CD4-positive, alpha-beta memory T cell (primary cell): ENCODE results near the gene KLHL35. TPM values are rescaled to one million over a fixed set of nuclear protein-coding genes. Genes with fewer than 3 reads are reported as not detected.

Source experiments
- CTCF ChIA-PET: fragments of 350-600 bp; sonication (Branson Sonifier 250); formaldehyde crosslinking; loops from one replicate; lab custom pipeline; 2021; ENCODE audit warnings: inconsistent platforms; ENCODE audit not compliant: partially characterized antibody; lab: Charles Lee
- POLR2A ChIA-PET: fragments of 350-600 bp; sonication (Branson Sonifier 250); formaldehyde crosslinking; loops from one replicate; lab custom pipeline; 2021; ENCODE audit not compliant: partially characterized antibody; lab: Charles Lee
- DNase-seq, 5 donors: peaks; one replicate each; pipeline versions ENCODE4 v3.0.0 to v3.0.0-alpha.2; 2020 to 2022; ENCODE audit warnings: mixed read lengths in 1 of 5
- H3K27ac ChIP-seq: one replicate; pipeline ENCODE4 v1.7.0; 2013; ENCODE audit warnings: low read depth, low read length
- H3K27me3 ChIP-seq: 2 replicates; pipeline ENCODE4 v1.7.0; 2013; ENCODE audit warnings: mild to moderate bottlenecking, low read length, moderate library complexity; ENCODE audit not compliant: insufficient read depth
- H3K36me3 ChIP-seq: 2 replicates; pipeline ENCODE4 v1.7.0; 2013; ENCODE audit warnings: mild to moderate bottlenecking, low read length, moderate library complexity; ENCODE audit not compliant: insufficient read depth
- H3K4me1 ChIP-seq: 2 replicates; pipeline ENCODE4 v1.7.0; 2013; ENCODE audit warnings: mild to moderate bottlenecking, low read length, moderate library complexity; ENCODE audit not compliant: insufficient read depth
- H3K4me3 ChIP-seq, 2 donors: one replicate each; pipeline ENCODE4 v1.7.0; 2013; ENCODE audit warnings: low read length in 2 of 2, mild to moderate bottlenecking in 1 of 2
- H3K9me3 ChIP-seq, 2 donors: one replicate each; pipeline ENCODE4 v1.7.0; 2013; ENCODE audit warnings: low read length in 2 of 2, control low read depth in 1 of 2; ENCODE audit not compliant: control insufficient read depth in 1 of 2
- H3K27ac Mint-ChIP-seq, 7 donors: one replicate each; pipeline ENCODE4 v1.8.0; 2020 to 2021; ENCODE audit warnings: mixed read lengths in 7 of 7, mild to moderate bottlenecking in 6 of 7, inconsistent platforms in 3 of 7, moderate library complexity in 3 of 7
- H3K27me3 Mint-ChIP-seq, 2 donors: one replicate each; pipeline ENCODE4 v1.8.0; 2020 to 2021; ENCODE audit warnings: mixed read lengths in 2 of 2
- H3K36me3 Mint-ChIP-seq, 2 donors: one replicate each; pipeline ENCODE4 v1.8.0; 2020 to 2021; ENCODE audit warnings: mixed read lengths in 2 of 2, inconsistent platforms in 1 of 2, mild to moderate bottlenecking in 1 of 2
- H3K4me1 Mint-ChIP-seq, 4 donors: one replicate each; pipeline ENCODE4 v1.8.0; 2020 to 2021; ENCODE audit warnings: mixed read lengths in 4 of 4, mild to moderate bottlenecking in 1 of 4
- H3K4me3 Mint-ChIP-seq, 8 donors: one replicate each; pipeline ENCODE4 v1.8.0; 2020 to 2021; ENCODE audit warnings: mixed read lengths in 8 of 8, mild to moderate bottlenecking in 7 of 8, moderate library complexity in 6 of 8, inconsistent platforms in 3 of 8
- H3K9me3 Mint-ChIP-seq, 8 donors: one replicate each; pipeline ENCODE4 v1.8.0; 2020 to 2021; ENCODE audit warnings: mixed read lengths in 8 of 8, mild to moderate bottlenecking in 5 of 8, inconsistent platforms in 3 of 8, moderate library complexity in 1 of 8
- intact Hi-C: fragments of 100-400 bp; cut with micrococcal nuclease; formaldehyde crosslinking; loops from one replicate; pipeline ENCODE4 v1.15.1; 2023
- polyA plus RNA-seq, 2 donors: library from polyadenylated mRNA; unstranded; fragments of 300-500 nt; fragmentation: Illumina TruSeq; gene quantifications; one replicate each; pipeline ENCODE4 v1.2.3, GENCODE V29; 2021
- total RNA-seq, 2 experiments: library from RNA; stranded (reverse); gene quantifications; one replicate each; pipeline ENCODE4 v1.2.3, GENCODE V29; 2021

KLHL35 gene
- total and polyA plus RNA-seq, 4 experiments from 2014 or later = 0.93 to 1.5 (median 1.3) TPM

DNA sequence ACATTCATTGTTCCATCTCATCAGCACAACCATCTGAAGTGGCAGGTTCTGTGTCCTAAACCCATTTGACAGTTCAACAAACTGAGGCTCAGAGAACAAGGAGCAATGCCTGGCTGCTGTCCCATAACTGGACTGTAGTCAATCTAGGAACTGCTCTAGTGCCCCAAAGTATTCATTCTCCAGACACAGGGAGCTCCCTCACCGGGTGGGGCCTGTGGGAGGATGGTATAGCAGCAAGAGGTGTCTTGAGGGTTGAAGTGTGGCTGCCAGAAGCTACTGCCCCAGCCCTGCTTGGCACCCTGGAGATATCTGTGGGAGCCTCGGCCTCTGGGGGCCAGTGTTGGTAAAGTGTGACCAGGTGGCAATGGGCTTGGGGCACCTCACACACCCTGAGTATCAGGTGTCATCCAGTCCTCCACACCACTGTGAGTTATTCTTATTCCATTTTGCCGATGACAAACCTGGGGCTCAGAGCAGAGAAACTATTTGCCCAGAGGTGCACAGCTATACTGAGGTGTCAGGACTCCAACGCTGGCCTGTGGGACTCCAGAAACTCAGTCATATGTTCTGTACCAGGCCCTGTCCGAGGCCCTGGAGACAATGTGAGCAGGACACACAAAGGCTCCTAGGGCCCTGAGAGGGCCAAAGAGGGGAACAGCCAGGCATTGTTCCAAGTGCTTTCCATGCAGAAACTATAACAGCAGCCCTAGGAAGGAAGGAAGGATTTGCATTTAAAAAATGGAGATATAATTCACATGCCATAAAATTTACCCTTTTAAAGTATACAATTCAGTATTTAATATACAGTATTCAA, 46.0 kb upstream of the KLHL35 start:
- Mint-ChIP-seq H3K4me1 (peaks cover 17 to 28% (median 26%) of the 10 kb centered on the region in 4 donors), H3K27ac (peak overlapping the region; percentile 42 to 76 (median 60)), H3K36me3 (peaks cover 3 to 32% of the 10 kb centered on the region in 2 donors), H3K4me3 (no peak overlapping the region), H3K9me3 (no peaks in the 10 kb centered on the region), H3K27me3 (no peaks in the 10 kb centered on the region)
- DNase-seq = no peak
- no peak overlapping the region for H3K27ac ChIP-seq
- no peak overlapping the region for H3K4me3 ChIP-seq
- no peaks in the 10 kb centered on the region for H3K36me3 ChIP-seq
- H3K9me3 ChIP-seq = no peaks in the 10 kb centered on the region
- POLR2A ChIA-PET = no interaction called here
- peaks cover 24% of the 10 kb centered on the region for H3K4me1 ChIP-seq
- no peaks in the 10 kb centered on the region for H3K27me3 ChIP-seq
- CTCF ChIA-PET = no interaction called here
- intact Hi-C loops = no loop called here

DNA sequence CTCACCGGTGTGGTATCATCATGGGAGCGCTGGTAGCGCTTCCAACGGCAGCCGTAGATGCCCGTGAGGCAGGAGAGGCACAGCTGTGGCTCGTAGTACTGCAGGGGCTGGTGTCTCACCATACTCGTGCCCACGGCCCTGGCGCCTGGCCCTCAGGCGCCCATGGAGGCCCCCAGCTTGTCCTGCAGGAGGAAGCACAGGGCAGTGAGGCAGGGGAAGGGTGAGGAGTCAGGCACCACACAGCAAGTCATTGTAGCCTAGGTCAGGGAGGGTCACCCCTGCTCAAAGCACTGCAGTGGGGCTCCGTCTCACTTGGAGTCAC, 44.6 kb upstream of the KLHL35 start:
- intact Hi-C loops = no loop called here
- CTCF ChIA-PET = interaction anchor here (2.5 kb wide), 1 partner anchor 32 kb away, joined by 11 read pairs; no protein-coding TSS in a partner anchor
- Mint-ChIP-seq H3K4me3 (no peak overlapping the region), H3K27me3 (no peaks in the 10 kb centered on the region), H3K36me3 (peaks cover 3 to 29% of the 10 kb centered on the region in 2 donors), H3K27ac (peak overlapping the region in 4 of 7 donors; percentile 57 to 83 (median 74)), H3K9me3 (no peaks in the 10 kb centered on the region), H3K4me1 (peaks cover 17 to 25% (median 23%) of the 10 kb centered on the region in 4 donors)
- H3K4me3 ChIP-seq = no peak overlapping the region
- H3K9me3 ChIP-seq = no peaks in the 10 kb centered on the region
- no peak overlapping the region for H3K27ac ChIP-seq
- DNase-seq = no peak
- no peaks in the 10 kb centered on the region for H3K27me3 ChIP-seq
- peaks cover 24% of the 10 kb centered on the region for H3K4me1 ChIP-seq
- H3K36me3 ChIP-seq = no peaks in the 10 kb centered on the region
- POLR2A ChIA-PET = no interaction called here

GRCh38 chr11:75476739-75477613, 44.0 kb upstream of the KLHL35 start:
- Mint-ChIP-seq H3K27me3 (no peaks in the 10 kb centered on the region), H3K9me3 (no peaks in the 10 kb centered on the region), H3K4me1 (peaks cover 17 to 23% (median 23%) of the 10 kb centered on the region in 4 donors), H3K36me3 (peaks cover 3 to 26% of the 10 kb centered on the region in 2 donors), H3K4me3 (no peak overlapping the region), H3K27ac (peak overlapping the region in 6 of 7 donors; percentile 73 to 95 (median 84))
- intact Hi-C loops = no loop called here
- Histone ChIP-seq H3K27ac (no peak overlapping the region), H3K36me3 (peaks cover 5% of the 10 kb centered on the region), H3K27me3 (no peaks in the 10 kb centered on the region), H3K4me3 (no peak overlapping the region), H3K4me1 (peaks cover 24% of the 10 kb centered on the region), H3K9me3 (no peaks in the 10 kb centered on the region)
- CTCF ChIA-PET = interaction anchor here (1.2 to 2.5 kb wide), 3 partner anchors 13 to 49 kb away, joined by 5 to 11 read pairs (median 6); partner anchors contain the start of gene GDPD5
- POLR2A ChIA-PET = interaction anchor here (0.6 to 1.9 kb wide), 3 partner anchors 31 to 122 kb away, joined by 3 to 7 read pairs (median 6); no protein-coding TSS in a partner anchor
- DNase-seq = no peak

GRCh38 chr11:75475767-75476650, 43.0 kb upstream of the KLHL35 start:
- peak in 2 of 5 donors; percentile 9 to 36 for DNase-seq
- ChIA-PET POLR2A (interaction anchor here (0.6 to 1.9 kb wide), 7 partner anchors 16 to 50 kb away, joined by 3 to 7 read pairs (median 4); partner anchors contain the start of gene GDPD5), CTCF (interaction anchor here (1.1 to 2.5 kb wide), 8 partner anchors 14 to 197 kb away, joined by 3 to 11 read pairs (median 4); partner anchors contain the start of gene GDPD5)
- Histone ChIP-seq H3K4me3 (no peak overlapping the region), H3K9me3 (no peaks in the 10 kb centered on the region), H3K27me3 (no peaks in the 10 kb centered on the region), H3K36me3 (peaks cover 6% of the 10 kb centered on the region), H3K27ac (peak overlapping the region; percentile 22), H3K4me1 (peaks cover 24% of the 10 kb centered on the region)
- no peaks in the 10 kb centered on the region for H3K27me3 Mint-ChIP-seq
- peaks cover 17 to 23% (median 23%) of the 10 kb centered on the region in 4 donors for H3K4me1 Mint-ChIP-seq
- H3K9me3 Mint-ChIP-seq = no peaks in the 10 kb centered on the region
- H3K36me3 Mint-ChIP-seq = peaks cover 4 to 28% of the 10 kb centered on the region in 2 donors
- H3K4me3 Mint-ChIP-seq = peak overlapping the region in 6 of 8 donors; percentile 22 to 74 (median 36)
- intact Hi-C loops = loop anchor here (1.0 kb wide), 1 partner anchor 49 kb away; the partner anchor contains the start of gene GDPD5
- peak overlapping the region; percentile 86 to 94 (median 89) for H3K27ac Mint-ChIP-seq

DNA sequence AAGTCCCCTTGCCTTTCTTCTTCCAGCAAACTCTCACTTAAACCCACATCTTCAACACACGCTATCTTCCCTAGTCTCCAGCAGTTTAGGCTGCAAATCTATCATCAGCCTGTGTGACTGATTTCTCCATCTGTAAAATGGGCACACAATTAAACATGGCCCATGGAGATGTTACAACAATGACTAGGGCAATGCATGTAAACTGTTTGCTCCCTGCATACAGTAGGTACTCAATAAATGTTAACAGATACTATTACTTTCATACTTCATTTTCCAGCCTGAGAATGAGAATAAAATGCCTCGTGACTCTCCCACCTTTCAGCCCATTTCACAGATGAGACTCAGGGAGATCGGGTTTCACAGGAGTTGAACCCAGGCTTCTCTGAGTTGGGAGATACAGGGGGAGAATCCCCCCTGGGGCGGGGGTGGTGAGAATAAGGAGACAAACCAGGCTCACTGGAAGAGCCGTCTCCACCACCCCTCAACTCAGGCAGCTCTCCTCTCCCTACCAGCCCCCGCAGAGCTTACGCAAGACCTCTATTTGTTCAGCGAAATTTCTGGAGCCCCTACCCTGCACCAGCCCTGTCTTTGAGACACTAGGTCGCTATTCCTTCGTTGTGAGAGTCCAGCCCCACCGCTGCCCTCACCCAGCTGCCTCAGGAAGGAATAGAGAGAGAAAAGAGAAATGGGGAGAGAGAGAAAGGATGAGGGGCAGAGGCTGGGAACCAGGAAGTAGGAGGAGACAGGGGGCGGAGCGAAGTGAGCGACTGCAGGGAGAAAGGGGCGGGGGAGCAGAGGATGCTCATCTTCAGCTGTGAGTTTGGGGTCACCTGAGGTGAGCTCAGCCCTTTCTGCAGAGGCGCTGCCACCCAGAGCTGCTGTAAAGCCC, 42.1 kb upstream of the KLHL35 start:
- Mint-ChIP-seq H3K4me1 (peaks cover 17 to 23% (median 23%) of the 10 kb centered on the region in 4 donors), H3K9me3 (no peaks in the 10 kb centered on the region), H3K27ac (peak overlapping the region; percentile 86 to 94 (median 90)), H3K36me3 (peaks cover 7 to 30% of the 10 kb centered on the region in 2 donors), H3K4me3 (peak overlapping the region in 7 of 8 donors; percentile 26 to 74 (median 52)), H3K27me3 (no peaks in the 10 kb centered on the region)
- Histone ChIP-seq H3K4me3 (no peak overlapping the region), H3K4me1 (peaks cover 24% of the 10 kb centered on the region), H3K27me3 (no peaks in the 10 kb centered on the region), H3K9me3 (no peaks in the 10 kb centered on the region), H3K27ac (peak overlapping the region; percentile 22), H3K36me3 (peaks cover 6% of the 10 kb centered on the region)
- ChIA-PET CTCF (interaction anchor here (1.0 to 2.5 kb wide), 9 partner anchors 15 to 196 kb away, joined by 3 to 11 read pairs (median 4); partner anchors contain the start of gene GDPD5), POLR2A (interaction anchor here (0.6 to 1.9 kb wide), 6 partner anchors 17 to 51 kb away, joined by 3 to 7 read pairs (median 4); partner anchors contain the start of gene GDPD5)
- peak; percentile 41 to 69 (median 46) for DNase-seq
- intact Hi-C loops = loop anchor here (1.0 kb wide), 1 partner anchor 50 kb away; the partner anchor contains the start of gene GDPD5
